Stimulated activated CD4-positive, alpha-beta T cell treated with anti-CD3 and anti-CD28 coated beads, Interleukin-4, amount 100 ng/mL, for 24 hours (primary cell): Measurements from ENCODE around the gene TARS2.

ENCODE experiments used
- DNase-seq: peaks from one replicate; pipeline ENCODE4 v3.0.0-alpha.2; 2020

Gene TARS2

GRCh38 chr1:150486966-150487762 is at the start of gene TARS2:
Gene TARS2 (plus strand): TSS chr1:150487419. CDS start chr1:150487451, 32 bp downstream.
- DNase-seq, result peak; percentile 98

- DNase-seq, result no peak
These were observed 46.1 kb upstream of the TARS2 start for GRCh38 chr1:150441121-150441520.

GRCh38 chr1:150444232-150444631 is 43.0 kb upstream of the TARS2 start:
- DNase-seq, result no peak

- no peak for DNase-seq
These were observed 31.0 kb upstream of the TARS2 start for GRCh38 chr1:150456146-150456647.

- DNase-seq, result peak; percentile 84
These were observed 22.8 kb upstream of the TARS2 start for GRCh38 chr1:150464422-150464826.

- no peak for DNase-seq
These were observed 20.3 kb upstream of the TARS2 start for GRCh38 chr1:150466964-150467363.

- DNase-seq, result no peak
These were observed 17.9 kb upstream of the TARS2 start for GRCh38 chr1:150469291-150469690.

- no peak for DNase-seq
These were observed 14.5 kb upstream of the TARS2 start for GRCh38 chr1:150472601-150473200.

GRCh38 chr1:150473659-150474058 is 13.6 kb upstream of the TARS2 start:
- DNase-seq, result no peak

GRCh38 chr1:150474869-150475268 is 12.3 kb upstream of the TARS2 start:
- DNase-seq, result no peak

GRCh38 chr1:150476754-150477153 is 10.5 kb upstream of the TARS2 start:
- no peak for DNase-seq

GRCh38 chr1:150477320-150477719 is 9.9 kb upstream of the TARS2 start:
- DNase-seq, result no peak

- no peak for DNase-seq
These were observed 9.5 kb upstream of the TARS2 start for GRCh38 chr1:150477733-150478132.

- no peak for DNase-seq
These were observed 7.8 kb upstream of the TARS2 start for GRCh38 chr1:150479370-150479769.

- no peak for DNase-seq
These were observed 7.3 kb upstream of the TARS2 start for GRCh38 chr1:150479927-150480352.

GRCh38 chr1:150484431-150484830 is 2.8 kb upstream of the TARS2 start:
- DNase-seq, result no peak

- no peak for DNase-seq
These were observed 2.4 kb upstream of the TARS2 start for GRCh38 chr1:150484861-150485260.

GRCh38 chr1:150487763-150488115 is 520 bp downstream of the TARS2 start:
- DNase-seq, result no peak

GRCh38 chr1:150493175-150493574 is 6.0 kb downstream of the TARS2 start:
- DNase-seq, result no peak

- DNase-seq, result no peak
These were observed 11.1 kb downstream of the TARS2 start for GRCh38 chr1:150498342-150498741.

GRCh38 chr1:150505431-150505830 is 18.2 kb downstream of the TARS2 start:
- DNase-seq, result no peak

- DNase-seq, result no peak
These were observed 21.0 kb downstream of the TARS2 start, which contains the start of gene ECM1 for GRCh38 chr1:150507912-150508864. Gene ECM1 (plus strand): TSS chr1:150508109. CDS start chr1:150508210, 101 bp downstream.

- DNase-seq, result no peak
These were observed 21.8 kb downstream of the TARS2 start for GRCh38 chr1:150508982-150509381.
